GM23338 (cell line): Measurements from ENCODE around the gene SLC25A40.

Source experiments
- CTCF ChIP-seq, 2 experiments: fragments of 200-600 bp in 1 of 2; sonication (generic) in 1 of 2; conservative IDR thresholded peaks; 2 replicates each; pipeline versions ENCODE4 v1.5.1 to v1.6.1; 2016 to 2017; ENCODE audit warnings: antibody characterized with exemption in 2 of 2, low read depth in 2 of 2, mild to moderate bottlenecking in 2 of 2, moderate library complexity in 1 of 2
- EZH2 ChIP-seq: fragments of 200-600 bp; sonication (generic); IDR thresholded peaks from one replicate; pipeline ENCODE4 v1.8.0; 2017; ENCODE audit warnings: antibody characterized with exemption, mild to moderate bottlenecking, low read depth; ENCODE audit not compliant: unreplicated experiment
- JUNB ChIP-seq: IDR thresholded peaks from one replicate; pipeline ENCODE4 v1.6.1; 2016; ENCODE audit warnings: antibody characterized with exemption; ENCODE audit not compliant: unreplicated experiment
- REST ChIP-seq: IDR thresholded peaks from one replicate; pipeline ENCODE4 v1.6.1; 2018; ENCODE audit warnings: antibody characterized with exemption; ENCODE audit not compliant: unreplicated experiment
- STAT1 ChIP-seq: IDR thresholded peaks from one replicate; pipeline ENCODE4 v1.6.1; 2016; ENCODE audit warnings: antibody characterized with exemption; ENCODE audit not compliant: unreplicated experiment

GRCh38 chr7:87920578-87920977 is 44.4 kb upstream of the SLC25A40 start:
- TF ChIP-seq STAT1 (no peak), CTCF (conservative IDR thresholded peaks at IDR 0.05; ENCODE audit: low read depth in 2 of 2) (0 out of 4 replicates have a peak, but pooled peaks of 1 of the 2 experiments have one; percentile 6), EZH2 (no peak), REST (no peak), JUNB (no peak)
